Stomach (tissue), 9 donors: ENCODE results near the gene PTBP1. TPM values are rescaled to one million over a fixed set of nuclear protein-coding genes. Genes with fewer than 3 reads are reported as not detected.

Experiments
- DNase-seq, 2 donors: peaks; one replicate each; pipeline versions ENCODE4 v3.0.0 to v3.0.0-alpha.2; 2013 to 2019
- H3K27ac ChIP-seq, 5 donors: fragments of 200-600 bp in 4 of 5; sonication (generic) in 4 of 5; one replicate each; pipeline ENCODE4 v1.5.1; 2013 to 2019; ENCODE audit warnings: mild to moderate bottlenecking in 1 of 5, moderate library complexity in 1 of 5
- H3K27me3 ChIP-seq, 3 donors: fragments of 200-600 bp; sonication (generic); one replicate each; pipeline ENCODE4 v1.5.1; 2017 to 2019; ENCODE audit warnings: mixed run types in 1 of 3
- H3K36me3 ChIP-seq, 4 donors: fragments of 200-600 bp; sonication (generic); 1 replicate in 3 of 4; 2 replicates in 1 of 4; pipeline ENCODE4 v1.5.1; 2016 to 2019
- H3K4me1 ChIP-seq, 4 donors: fragments of 200-600 bp; sonication (generic); one replicate each; pipeline ENCODE4 v1.5.1; 2016 to 2019
- H3K4me3 ChIP-seq, 4 donors: fragments of 200-600 bp; sonication (generic) in 3 of 4; one replicate each; pipeline ENCODE4 v1.5.1; 2016 to 2019; ENCODE audit warnings: mild to moderate bottlenecking in 1 of 4
- H3K9me3 ChIP-seq, 4 donors: fragments of 200-600 bp; sonication (generic); one replicate each; pipeline ENCODE4 v1.5.1; 2016 to 2019
- EP300 ChIP-seq: sonication (generic); formaldehyde crosslinking; IDR thresholded peaks from one replicate; pipeline ENCODE4 v1.6.1; 2017; ENCODE audit warnings: antibody characterized with exemption
- POLR2A ChIP-seq, 4 donors: fragments of 450-650 bp; IDR thresholded peaks; one replicate each; pipeline ENCODE4 v1.6.1; 2016; ENCODE audit warnings: antibody characterized with exemption in 4 of 4, control low read depth in 2 of 4, mild to moderate bottlenecking in 1 of 4, moderate library complexity in 1 of 4
- POLR2AphosphoS5 ChIP-seq, 3 donors: sonication (generic); formaldehyde crosslinking; IDR thresholded peaks; one replicate each; pipeline ENCODE4 v1.6.1; 2016; ENCODE audit warnings: antibody characterized with exemption in 3 of 3
- WGBS, 5 donors: extraction: QIAGEN DNeasy Blood & Tissue Kit in 3 of 5; methylation state at CpG; one replicate each; pipeline versions ENCODE4 v1.1.5 to v1.1.7; 2013 to 2018; 5-methylcytosine and 5-hydroxymethylcytosine counted together
- intact Hi-C: fragments of 100-400 bp; cut with DNase I; formaldehyde crosslinking; loops from one replicate; pipeline ENCODE4 v1.15.1; 2023; ENCODE audit warnings: low total_unique reads
- polyA plus RNA-seq, 3 donors: library from polyadenylated mRNA; stranded (reverse); fragments of 200-250 nt; gene quantifications; one replicate each; pipeline ENCODE4 v1.2.3, GENCODE V29; 2013
- total RNA-seq, 5 donors: library from RNA; depleted of rRNA; stranded (reverse); fragments of >200 nt; gene quantifications; one replicate each; pipeline versions ENCODE4 v1.1.0 to v1.2.3, GENCODE V29; 2014 to 2016
- TF ChIP-seq, protein P1 (sequence below), 7 experiments: fragments of 450-650 bp in 4 of 7; fragments of 200-600 bp in 3 of 7; sonication (generic) in 3 of 7; IDR thresholded peaks; one replicate each; pipeline ENCODE4 v1.5.1; 2016 to 2019; ENCODE audit warnings: antibody characterized with exemption in 7 of 7, control low read depth in 2 of 7, mild to moderate bottlenecking in 1 of 7
- donor health status: healthy with polysubstance abuse.
- donor health status: Bipolar disorder and iron deficiency.
- donor health status: healthy.

The PTBP1 gene
- total and polyA plus RNA-seq, 8 donors, result 74.8 to 539 (median 119) TPM

DNA sequence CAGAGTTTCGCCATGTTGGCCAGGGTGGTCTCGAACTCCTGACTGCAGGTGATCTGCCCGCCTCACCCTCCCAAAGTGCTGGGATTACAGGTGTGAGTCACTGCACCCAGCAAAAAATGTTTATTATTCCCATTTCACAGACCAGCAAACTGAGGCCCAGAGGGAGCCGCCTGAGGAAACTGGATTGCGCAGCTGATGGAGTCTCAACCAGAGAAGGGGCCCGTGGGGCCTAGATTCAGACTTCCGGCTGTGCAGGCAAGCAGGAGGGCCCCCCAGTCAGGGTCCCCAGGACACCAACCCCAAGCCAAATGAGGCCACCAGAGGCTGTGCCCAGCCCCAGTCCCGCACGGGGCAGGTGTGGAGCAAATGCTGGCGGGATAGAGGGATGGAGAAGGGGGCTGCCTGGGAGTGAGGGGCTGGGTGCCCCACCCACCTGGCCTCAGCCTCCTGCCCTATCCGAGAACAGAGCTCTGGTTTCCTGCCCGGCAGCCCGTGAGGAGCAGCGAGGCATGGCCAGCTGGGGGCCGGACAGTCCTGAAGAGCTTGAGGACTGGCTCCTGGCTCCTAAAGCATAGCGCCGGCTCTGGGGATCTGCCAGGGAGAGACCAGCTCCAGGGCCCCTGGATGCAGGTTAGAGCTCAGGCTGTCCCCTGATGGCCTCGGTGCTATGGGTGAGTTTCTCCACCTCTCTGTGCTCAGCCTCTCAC is 24.4 kb upstream of the PTBP1 start:
- no peaks in the 10 kb centered on the region for H3K9me3 ChIP-seq
- no peak overlapping the region for H3K4me3 ChIP-seq
- 68 to 86% (median 77%) methylated on average over 5 to 18 of the region's 18 CpGs for WGBS, 5 donors
- intact Hi-C loops, result no loop called here
- TF ChIP-seq POLR2A (IDR thresholded peaks at IDR 0.05) (no peak), POLR2AphosphoS5 (IDR thresholded peaks at IDR 0.05) (no peak), EP300 (no peak)
- TF ChIP-seq, protein P1, sequence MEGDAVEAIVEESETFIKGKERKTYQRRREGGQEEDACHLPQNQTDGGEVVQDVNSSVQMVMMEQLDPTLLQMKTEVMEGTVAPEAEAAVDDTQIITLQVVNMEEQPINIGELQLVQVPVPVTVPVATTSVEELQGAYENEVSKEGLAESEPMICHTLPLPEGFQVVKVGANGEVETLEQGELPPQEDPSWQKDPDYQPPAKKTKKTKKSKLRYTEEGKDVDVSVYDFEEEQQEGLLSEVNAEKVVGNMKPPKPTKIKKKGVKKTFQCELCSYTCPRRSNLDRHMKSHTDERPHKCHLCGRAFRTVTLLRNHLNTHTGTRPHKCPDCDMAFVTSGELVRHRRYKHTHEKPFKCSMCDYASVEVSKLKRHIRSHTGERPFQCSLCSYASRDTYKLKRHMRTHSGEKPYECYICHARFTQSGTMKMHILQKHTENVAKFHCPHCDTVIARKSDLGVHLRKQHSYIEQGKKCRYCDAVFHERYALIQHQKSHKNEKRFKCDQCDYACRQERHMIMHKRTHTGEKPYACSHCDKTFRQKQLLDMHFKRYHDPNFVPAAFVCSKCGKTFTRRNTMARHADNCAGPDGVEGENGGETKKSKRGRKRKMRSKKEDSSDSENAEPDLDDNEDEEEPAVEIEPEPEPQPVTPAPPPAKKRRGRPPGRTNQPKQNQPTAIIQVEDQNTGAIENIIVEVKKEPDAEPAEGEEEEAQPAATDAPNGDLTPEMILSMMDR (IDR thresholded peaks at IDR 0.05), result no peak
- peaks cover 0 to 18% (median 10%) of the 10 kb centered on the region in 4 donors for H3K4me1 ChIP-seq
- H3K27ac ChIP-seq, result no peak overlapping the region
- no peaks in the 10 kb centered on the region for H3K36me3 ChIP-seq
- peaks cover 0 to 8% (median 0%) of the 10 kb centered on the region in 3 donors for H3K27me3 ChIP-seq
- peak in 1 of 2 donors; percentile 24 for DNase-seq

DNA sequence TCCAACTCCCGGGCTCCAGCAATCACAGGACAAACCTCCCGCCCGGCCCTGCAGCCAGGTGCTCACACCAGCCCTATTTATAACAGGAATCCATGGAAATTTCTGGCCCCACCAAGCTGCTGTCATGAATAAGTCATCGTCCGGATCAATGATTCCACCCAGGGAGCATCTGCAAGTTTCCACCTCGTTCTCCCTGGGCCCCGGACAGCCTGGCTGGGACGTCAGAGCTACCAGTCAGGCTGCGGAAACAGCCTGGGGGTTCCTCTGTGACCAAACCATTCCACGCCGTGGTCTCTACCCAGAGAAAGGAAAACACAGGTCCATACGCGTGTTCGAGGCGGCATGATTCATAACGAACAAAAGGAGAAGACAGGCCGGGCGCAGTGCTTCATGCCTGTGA is 20.7 kb upstream of the PTBP1 start:
- Histone ChIP-seq H3K4me3 (no peak overlapping the region), H3K27ac (no peak overlapping the region), H3K36me3 (no peaks in the 10 kb centered on the region), H3K27me3 (peaks cover 0 to 20% (median 0%) of the 10 kb centered on the region in 3 donors), H3K9me3 (no peaks in the 10 kb centered on the region), H3K4me1 (peaks cover 0 to 1% (median 0%) of the 10 kb centered on the region in 4 donors)
- intact Hi-C loops, result no loop called here
- no peak for DNase-seq
- WGBS, 5 donors, result 85 to 92% (median 89%) methylated on average over 18 of the region's 18 CpGs
- TF ChIP-seq EP300, result no peak
- no peak for TF ChIP-seq POLR2A (IDR thresholded peaks at IDR 0.05)
- no peak for TF ChIP-seq POLR2AphosphoS5 (IDR thresholded peaks at IDR 0.05)
- TF ChIP-seq, protein P1 (IDR thresholded peaks at IDR 0.05), result no peak

DNA sequence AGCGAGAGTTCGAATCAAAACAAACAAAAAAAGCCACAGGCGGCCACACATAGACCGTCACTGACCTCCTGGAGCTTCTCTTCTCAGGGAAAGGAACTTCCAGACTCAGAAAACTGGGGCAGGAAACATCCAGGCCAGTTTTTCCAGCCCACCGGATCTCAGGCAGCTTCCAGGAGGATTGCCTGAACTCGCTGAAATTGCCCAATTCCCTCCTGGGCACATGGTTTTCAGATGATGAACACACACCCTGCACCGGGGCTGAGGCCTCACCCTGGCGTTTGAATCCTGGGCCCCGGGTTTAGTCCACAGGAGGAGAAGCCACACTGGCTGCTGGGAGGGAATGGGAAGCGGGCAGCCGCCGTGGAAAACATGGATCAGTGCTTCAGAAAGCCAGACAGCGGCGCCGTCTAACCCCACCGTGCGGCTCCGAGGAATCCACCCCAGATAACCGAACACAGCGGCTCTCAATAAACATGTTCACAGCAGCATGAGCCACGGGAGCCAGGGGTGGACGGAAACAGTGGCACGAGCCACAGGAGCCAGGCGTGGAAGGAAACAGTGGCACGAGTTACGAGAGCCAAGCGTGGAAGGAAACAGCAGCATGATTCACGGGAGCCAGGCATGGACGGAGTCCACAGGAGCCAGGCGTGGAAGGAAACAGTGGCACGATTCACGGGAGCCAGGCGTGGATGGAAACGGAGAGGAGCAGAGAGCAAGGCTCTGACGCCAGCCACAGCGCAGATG is 18.2 kb upstream of the PTBP1 start:
- H3K9me3 ChIP-seq, result no peaks in the 10 kb centered on the region
- peak in 1 of 3 donors; percentile 35 for TF ChIP-seq POLR2AphosphoS5 (IDR thresholded peaks at IDR 0.05)
- TF ChIP-seq, protein P1 (IDR thresholded peaks at IDR 0.05), result no peak
- H3K27me3 ChIP-seq, result peaks cover 0 to 25% (median 0%) of the 10 kb centered on the region in 3 donors
- no peak overlapping the region for H3K4me3 ChIP-seq
- no peaks in the 10 kb centered on the region for H3K36me3 ChIP-seq
- H3K27ac ChIP-seq, result peak overlapping the region in 4 of 5 donors; percentile 14 to 64 (median 56)
- H3K4me1 ChIP-seq, result peaks cover 17 to 26% (median 19%) of the 10 kb centered on the region in 4 donors
- WGBS, 5 donors, result 49 to 72% (median 61%) methylated on average over 36 of the region's 36 CpGs
- peak in 1 of 2 donors; percentile 63 for DNase-seq
- intact Hi-C loops, result no loop called here

DNA sequence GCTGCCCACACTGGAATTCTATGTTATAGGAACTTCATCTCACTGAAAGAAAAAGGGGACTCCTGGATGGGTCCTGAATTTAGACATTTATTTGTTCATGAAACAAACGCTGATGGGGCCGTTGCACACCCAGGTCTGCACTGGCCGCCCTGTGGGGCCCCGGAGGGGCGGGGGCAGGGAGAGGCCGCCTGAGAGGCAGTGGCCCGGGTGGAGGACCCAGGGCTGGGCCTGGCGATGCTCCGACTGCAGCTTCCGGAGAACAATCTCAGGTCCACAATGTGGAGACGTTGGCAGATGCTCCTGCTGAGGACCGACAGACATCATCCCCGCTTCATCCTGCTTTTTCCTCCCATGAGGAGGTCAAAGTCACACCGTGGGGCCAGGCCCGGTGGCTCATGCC is 16.3 kb upstream of the PTBP1 start:
- 76 to 89% (median 85%) methylated on average over 12 to 15 of the region's 15 CpGs for WGBS, 5 donors
- intact Hi-C loops, result no loop called here
- Histone ChIP-seq H3K36me3 (no peaks in the 10 kb centered on the region), H3K9me3 (no peaks in the 10 kb centered on the region), H3K27ac (no peak overlapping the region), H3K4me3 (no peak overlapping the region), H3K4me1 (peaks cover 17 to 33% (median 22%) of the 10 kb centered on the region in 4 donors), H3K27me3 (peaks cover 0 to 25% (median 0%) of the 10 kb centered on the region in 3 donors)
- no peak for TF ChIP-seq EP300
- TF ChIP-seq, protein P1 (IDR thresholded peaks at IDR 0.05), result no peak
- no peak for DNase-seq
